ENCODE measurements around the gene HIBCH. TPM values are rescaled to one million over a fixed set of nuclear protein-coding genes. Genes with fewer than 3 reads are reported as not detected.

HIBCH gene
- polyA plus RNA-seq, 1 of the 3 experiments (the other 2 are of a cell fraction) = 8.4 TPM

GRCh38 chr2:190352668-190353536 lies 33.3 kb upstream of the HIBCH start:
- Histone ChIP-seq H3K27me3 (ENCODE audit: insufficient read depth) (no peaks in the 10 kb centered on the region), H3K4me2 (no peak overlapping the region), H3K79me2 (ENCODE audit: insufficient read depth) (no peaks in the 10 kb centered on the region), H3K9me2 (no peaks in the 10 kb centered on the region), H3K36me3 (replicated peaks in 1 of 2; ENCODE audit: control insufficient read depth in 1 of 2, insufficient read depth in 2 of 2, low read length in 1 of 2) (no peaks in the 10 kb centered on the region), H3K27ac (ENCODE audit: low read depth in 2 of 2, low read length in 1 of 2) (peak overlapping the region in 1 of 2 experiments; percentile 76; a peak in 2 of 4 replicates), H4K20me1 (ENCODE audit: insufficient read depth) (no peaks in the 10 kb centered on the region), H3K9me3 (no peaks in the 10 kb centered on the region), H2AFZ (ENCODE audit: low read depth) (no peak overlapping the region), H3K9ac (no peak overlapping the region), H3F3A (replicated peaks; ENCODE audit: insufficient read depth) (no peaks in the 10 kb centered on the region), H3K4me3 (ENCODE audit: low read depth in 2 of 2, low read length in 1 of 2) (no peak overlapping the region), H3K4me1 (ENCODE audit: control insufficient read depth in 1 of 2, insufficient read depth in 2 of 2, low read depth in 1 of 2, low read length in 1 of 2) (peaks cover 0 to 22% of the 10 kb centered on the region in 2 experiments; a peak in 2 of 4 replicates)
- DNase-seq = peak; percentile 64
- 76% methylated on average over 8 of the region's 8 CpGs for WGBS (ENCODE audit: low lambda C conversion rate)
- POLR2A ChIA-PET = interaction anchor here (1.9 kb wide), 1 partner anchor 9 kb away, joined by 7 read pairs; the partner anchor contains the start of gene INPP1
- CTCF ChIA-PET = interaction anchor here (0.5 to 1.7 kb wide), 9 partner anchors 9 to 678 kb away, joined by 3 to 7 read pairs (median 3); no protein-coding TSS in a partner anchor
- TF ChIP-seq RAD21 (IDR thresholded peaks at IDR 0.05; ENCODE audit: low read length) = no peak
- peak; percentile 32 for TF ChIP-seq CHD2 (IDR thresholded peaks at IDR 0.05; ENCODE audit: low read length, partially characterized antibody)
- TF ChIP-seq NRF1 (IDR thresholded peaks at IDR 0.05; ENCODE audit: low read depth, low read length) = no peak
- no peak for TF ChIP-seq TCF12 (IDR thresholded peaks at IDR 0.05)
- no peak for TF ChIP-seq FOSL2 (IDR thresholded peaks at IDR 0.05; ENCODE audit: borderline replicate concordance, low read depth)
- TF ChIP-seq RCOR1 (IDR thresholded peaks at IDR 0.05; ENCODE audit: low read length) = no peak
- TF ChIP-seq ZBTB33 (IDR thresholded peaks at IDR 0.05; ENCODE audit: borderline replicate concordance, low read depth) = no peak
- no peak for TF ChIP-seq CTCF (IDR thresholded peaks at IDR 0.05)
- peak; percentile 88 for TF ChIP-seq GATA2 (CRISPR knock-in tag; IDR thresholded peaks at IDR 0.05)
- no peak for TF ChIP-seq PBX3 (IDR thresholded peaks at IDR 0.05)
- TF ChIP-seq GABPA (IDR thresholded peaks at IDR 0.05; ENCODE audit: low read depth) = no peak
- TF ChIP-seq REST (IDR thresholded peaks at IDR 0.05; ENCODE audit: low read depth, low read length) = no peak
- 0 out of 2 replicates have a peak, but pooled peaks have one; percentile 40 for TF ChIP-seq FOXJ3 (CRISPR knock-in tag; IDR thresholded peaks at IDR 0.05)
- TF ChIP-seq IRF3 (IDR thresholded peaks at IDR 0.05; ENCODE audit: low read depth, low read length) = no peak
- no peak for TF ChIP-seq USF1 (IDR thresholded peaks at IDR 0.05; ENCODE audit: borderline replicate concordance, low read depth)
- no peak for TF ChIP-seq MAX (IDR thresholded peaks at IDR 0.05; ENCODE audit: low read depth)
- no peak for TF ChIP-seq RFX5 (IDR thresholded peaks at IDR 0.05; ENCODE audit: low read length)
- no peak for TF ChIP-seq SIN3A (IDR thresholded peaks at IDR 0.05; ENCODE audit: borderline replicate concordance, low read depth, low read length)
- no peak for TF ChIP-seq RXRA (IDR thresholded peaks at IDR 0.05; ENCODE audit: borderline replicate concordance, low read depth)
- TF ChIP-seq MXI1 (IDR thresholded peaks at IDR 0.05; ENCODE audit: low read depth, low read length) = peak; percentile 54; the same call in 1 of the 2 replicates
- TF ChIP-seq ELF1 (IDR thresholded peaks at IDR 0.05) = no peak
- no peak for TF ChIP-seq JUND (IDR thresholded peaks at IDR 0.05)

Data from SK-N-SH (cell line).